Neural progenitor cell (in vitro differentiated cells): ENCODE data around the gene GADL1.

Source experiments
- EZH2 ChIP-seq: fragments of 200-600 bp; sonication (generic); IDR thresholded peaks from 2 replicates; pipeline ENCODE4 v1.6.1; 2017; ENCODE audit warnings: antibody characterized with exemption, mild to moderate bottlenecking, moderate library complexity
- EZH2phosphoT487 ChIP-seq: fragments of 200-600 bp; sonication (generic); IDR thresholded peaks from 2 replicates; pipeline ENCODE4 v1.6.1; 2017; ENCODE audit warnings: antibody characterized with exemption
- TF ChIP-seq, protein P1 (sequence below): fragments of 200-600 bp; sonication (generic); IDR thresholded peaks from 2 replicates; pipeline ENCODE4 v1.5.1; 2017; ENCODE audit warnings: antibody characterized with exemption, mild to moderate bottlenecking

DNA sequence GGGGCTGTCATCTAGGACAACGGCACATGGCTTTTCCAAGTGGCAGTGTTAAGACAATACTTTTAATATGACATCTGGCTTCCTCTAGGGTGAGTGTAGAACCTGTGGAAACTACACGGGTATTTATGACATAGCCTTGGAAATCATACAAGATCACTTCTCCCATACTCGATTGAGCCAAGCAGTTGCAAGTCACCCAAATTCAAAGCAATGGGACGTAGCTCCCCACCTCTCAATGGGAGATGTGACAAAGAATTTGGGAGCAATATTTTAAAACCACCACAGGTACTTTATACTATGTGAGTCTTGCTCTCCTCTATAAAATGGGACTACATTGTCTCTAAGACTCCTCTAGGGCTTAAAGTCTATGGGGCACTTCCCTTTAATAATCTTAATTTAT is 194.5 kb downstream of the GADL1 start:
- TF ChIP-seq, protein P1, sequence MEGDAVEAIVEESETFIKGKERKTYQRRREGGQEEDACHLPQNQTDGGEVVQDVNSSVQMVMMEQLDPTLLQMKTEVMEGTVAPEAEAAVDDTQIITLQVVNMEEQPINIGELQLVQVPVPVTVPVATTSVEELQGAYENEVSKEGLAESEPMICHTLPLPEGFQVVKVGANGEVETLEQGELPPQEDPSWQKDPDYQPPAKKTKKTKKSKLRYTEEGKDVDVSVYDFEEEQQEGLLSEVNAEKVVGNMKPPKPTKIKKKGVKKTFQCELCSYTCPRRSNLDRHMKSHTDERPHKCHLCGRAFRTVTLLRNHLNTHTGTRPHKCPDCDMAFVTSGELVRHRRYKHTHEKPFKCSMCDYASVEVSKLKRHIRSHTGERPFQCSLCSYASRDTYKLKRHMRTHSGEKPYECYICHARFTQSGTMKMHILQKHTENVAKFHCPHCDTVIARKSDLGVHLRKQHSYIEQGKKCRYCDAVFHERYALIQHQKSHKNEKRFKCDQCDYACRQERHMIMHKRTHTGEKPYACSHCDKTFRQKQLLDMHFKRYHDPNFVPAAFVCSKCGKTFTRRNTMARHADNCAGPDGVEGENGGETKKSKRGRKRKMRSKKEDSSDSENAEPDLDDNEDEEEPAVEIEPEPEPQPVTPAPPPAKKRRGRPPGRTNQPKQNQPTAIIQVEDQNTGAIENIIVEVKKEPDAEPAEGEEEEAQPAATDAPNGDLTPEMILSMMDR, result no peak
- TF ChIP-seq EZH2 (no peak), EZH2phosphoT487 (no peak)
